ENCODE data around the gene ACAA2.

GRCh38 chr18:49749563-49749962 is 63.8 kb downstream of the ACAA2 start:
- TF ChIP-seq, protein P1, sequence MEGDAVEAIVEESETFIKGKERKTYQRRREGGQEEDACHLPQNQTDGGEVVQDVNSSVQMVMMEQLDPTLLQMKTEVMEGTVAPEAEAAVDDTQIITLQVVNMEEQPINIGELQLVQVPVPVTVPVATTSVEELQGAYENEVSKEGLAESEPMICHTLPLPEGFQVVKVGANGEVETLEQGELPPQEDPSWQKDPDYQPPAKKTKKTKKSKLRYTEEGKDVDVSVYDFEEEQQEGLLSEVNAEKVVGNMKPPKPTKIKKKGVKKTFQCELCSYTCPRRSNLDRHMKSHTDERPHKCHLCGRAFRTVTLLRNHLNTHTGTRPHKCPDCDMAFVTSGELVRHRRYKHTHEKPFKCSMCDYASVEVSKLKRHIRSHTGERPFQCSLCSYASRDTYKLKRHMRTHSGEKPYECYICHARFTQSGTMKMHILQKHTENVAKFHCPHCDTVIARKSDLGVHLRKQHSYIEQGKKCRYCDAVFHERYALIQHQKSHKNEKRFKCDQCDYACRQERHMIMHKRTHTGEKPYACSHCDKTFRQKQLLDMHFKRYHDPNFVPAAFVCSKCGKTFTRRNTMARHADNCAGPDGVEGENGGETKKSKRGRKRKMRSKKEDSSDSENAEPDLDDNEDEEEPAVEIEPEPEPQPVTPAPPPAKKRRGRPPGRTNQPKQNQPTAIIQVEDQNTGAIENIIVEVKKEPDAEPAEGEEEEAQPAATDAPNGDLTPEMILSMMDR (IDR thresholded peaks at IDR 0.05) = no peak
- TF ChIP-seq POLR2A (IDR thresholded peaks at IDR 0.05) = no peak

Measured in transverse colon (tissue), 3 donors.